NB4 (cell line): Measurements from ENCODE around the gene MIA2.
"Not testable (repeated sequence)": the region's sequence is repeated elsewhere in the genome, so short reads cannot be mapped to it uniquely, and the experiment has no call there.

Experiments
- DNase-seq: peaks from one replicate; pipeline ENCODE4 v3.0.0; 2010; ENCODE audit warnings: low read depth
- H3K4me3 ChIP-seq: one replicate; pipeline ENCODE4 v1.5.1; 2011; ENCODE audit warnings: mild to moderate bottlenecking, low read depth, low read length, moderate library complexity
- CTCF ChIP-seq: IDR thresholded peaks from one replicate; pipeline ENCODE4 v1.5.1; 2012; ENCODE audit warnings: low read depth, low read length
- MAX ChIP-seq: IDR thresholded peaks from 2 replicates; pipeline ENCODE4 v1.6.1; 2011; ENCODE audit warnings: low read depth, low read length
- MYC ChIP-seq: IDR thresholded peaks from 2 replicates; pipeline ENCODE4 v1.6.1; 2011; ENCODE audit warnings: low read depth, low read length
- POLR2A ChIP-seq: IDR thresholded peaks from 2 replicates; pipeline ENCODE4 v1.6.1; 2011; ENCODE audit warnings: mild to moderate bottlenecking; ENCODE audit not compliant: insufficient read length; ENCODE audit errors: extremely low read depth

Gene MIA2

GRCh38 chr14:39229601-39230110, 4.1 kb upstream of the MIA2 start:
- no peak overlapping the region for H3K4me3 ChIP-seq
- no peak for DNase-seq
- TF ChIP-seq MYC, result no peak
- no peak for TF ChIP-seq MAX
- TF ChIP-seq CTCF, result no peak
- TF ChIP-seq POLR2A, result no peak

- no peak for TF ChIP-seq POLR2A
- no peak overlapping the region for H3K4me3 ChIP-seq
- DNase-seq, result peak; percentile 10
Measured at GRCh38 chr14:39230416-39231035, 3.2 kb upstream of the MIA2 start.

- peak; percentile 82 for DNase-seq
- H3K4me3 ChIP-seq, result not testable (repeated sequence)
- TF ChIP-seq CTCF, result peak; percentile 31
Measured at GRCh38 chr14:39231751-39232553, 1.8 kb upstream of the MIA2 start.

GRCh38 chr14:39232554-39233415, 930 bp upstream of the MIA2 start:
- H3K4me3 ChIP-seq, result peak overlapping the region; percentile 11
- no peak for TF ChIP-seq MAX
- TF ChIP-seq POLR2A, result no peak
- TF ChIP-seq MYC, result no peak
- no peak for TF ChIP-seq CTCF
- DNase-seq, result peak; percentile 74

- DNase-seq, H3K4me3 ChIP-seq: not testable (repeated sequence)
Measured at GRCh38 chr14:39234986-39235385, 1.3 kb downstream of the MIA2 start.

- not testable (repeated sequence) for H3K4me3 ChIP-seq, DNase-seq
Measured at GRCh38 chr14:39235466-39235865, 1.8 kb downstream of the MIA2 start.

- no peak for DNase-seq
- no peak overlapping the region for H3K4me3 ChIP-seq
- TF ChIP-seq POLR2A (no peak), CTCF (no peak), MAX (no peak), MYC (no peak)
Measured at GRCh38 chr14:39240769-39241168, 7.1 kb downstream of the MIA2 start.
